Naive thymus-derived CD4-positive, alpha-beta T cell (primary cell): ENCODE results near the gene ADAMTS4. TPM values are rescaled to one million over a fixed set of nuclear protein-coding genes. Genes with fewer than 3 reads are reported as not detected.

ENCODE experiments used
- ATAC-seq: fragments of 150-1000 bp; cut with Tn5 transposase; 2 replicates; pipeline ENCODE4 v1.10.0; 2021; ENCODE audit warnings: mild to moderate bottlenecking, moderate library complexity
- CTCF ChIA-PET: fragments of 350-600 bp; sonication (Branson Sonifier 250); formaldehyde crosslinking; loops from one replicate; lab custom pipeline; 2021; ENCODE audit warnings: antibody characterized with exemption; lab: Charles Lee
- POLR2A ChIA-PET: fragments of 350-600 bp; sonication (Branson Sonifier 250); formaldehyde crosslinking; loops from one replicate; lab custom pipeline; 2021; ENCODE audit warnings: antibody characterized with exemption, inconsistent platforms; lab: Charles Lee
- DNase-seq, 9 donors: peaks; one replicate each; pipeline versions ENCODE4 v3.0.0 to v3.0.0-alpha.2; 2020 to 2022; ENCODE audit warnings: mixed read lengths in 1 of 9
- H3K27ac ChIP-seq: one replicate; pipeline ENCODE4 v1.7.0; 2013; ENCODE audit warnings: mild to moderate bottlenecking, low read depth, low read length, moderate library complexity
- H3K27me3 ChIP-seq, 2 donors: one replicate each; pipeline ENCODE4 v1.7.0; 2013; ENCODE audit warnings: low read length in 2 of 2, mild to moderate bottlenecking in 2 of 2, moderate library complexity in 2 of 2; ENCODE audit not compliant: control insufficient read depth in 2 of 2, insufficient read depth in 2 of 2
- H3K36me3 ChIP-seq, 3 experiments: 1 replicate in 2 of 3; 2 replicates in 1 of 3; pipeline ENCODE4 v1.7.0; 2013; ENCODE audit warnings: low read length in 3 of 3, mild to moderate bottlenecking in 3 of 3, moderate library complexity in 1 of 3; ENCODE audit not compliant: insufficient read depth in 3 of 3, control insufficient read depth in 2 of 3
- H3K4me1 ChIP-seq, 2 donors: one replicate each; pipeline ENCODE4 v1.7.0; 2013; ENCODE audit warnings: low read length in 2 of 2, mild to moderate bottlenecking in 2 of 2, moderate library complexity in 1 of 2; ENCODE audit not compliant: control insufficient read depth in 2 of 2, insufficient read depth in 2 of 2
- H3K4me3 ChIP-seq: 2 replicates; pipeline ENCODE4 v1.7.0; 2013; ENCODE audit warnings: mild to moderate bottlenecking, low read length
- H3K9me3 ChIP-seq, 3 experiments: 1 replicate in 2 of 3; 2 replicates in 1 of 3; pipeline ENCODE4 v1.7.0; 2013; ENCODE audit warnings: low read length in 3 of 3; ENCODE audit not compliant: control insufficient read depth in 2 of 3
- H3K27ac Mint-ChIP-seq, 9 donors: one replicate each; pipeline ENCODE4 v1.8.0; 2020 to 2022; ENCODE audit warnings: mixed read lengths in 9 of 9, mild to moderate bottlenecking in 8 of 9, moderate library complexity in 5 of 9, inconsistent platforms in 2 of 9
- H3K27me3 Mint-ChIP-seq, 5 donors: one replicate each; pipeline ENCODE4 v1.8.0; 2021 to 2022; ENCODE audit warnings: mixed read lengths in 5 of 5, mild to moderate bottlenecking in 1 of 5
- H3K36me3 Mint-ChIP-seq, 5 donors: one replicate each; pipeline ENCODE4 v1.8.0; 2020 to 2022; ENCODE audit warnings: mixed read lengths in 5 of 5, mild to moderate bottlenecking in 3 of 5, inconsistent platforms in 1 of 5
- H3K4me1 Mint-ChIP-seq, 7 donors: one replicate each; pipeline ENCODE4 v1.8.0; 2020 to 2022; ENCODE audit warnings: mixed read lengths in 7 of 7, mild to moderate bottlenecking in 3 of 7, inconsistent platforms in 1 of 7
- H3K4me3 Mint-ChIP-seq, 10 donors: one replicate each; pipeline ENCODE4 v1.8.0; 2020 to 2022; ENCODE audit warnings: mild to moderate bottlenecking in 10 of 10, mixed read lengths in 10 of 10, moderate library complexity in 6 of 10, inconsistent platforms in 2 of 10
- H3K9me3 Mint-ChIP-seq, 11 donors: one replicate each; pipeline ENCODE4 v1.8.0; 2020 to 2022; ENCODE audit warnings: mixed read lengths in 11 of 11, mild to moderate bottlenecking in 4 of 11, inconsistent platforms in 1 of 11, moderate library complexity in 1 of 11
- intact Hi-C, 2 donors: fragments of 100-400 bp; cut with micrococcal nuclease; formaldehyde crosslinking; loops; one replicate each; pipeline ENCODE4 v1.15.1; 2023
- polyA plus RNA-seq, 2 donors: library from polyadenylated mRNA; unstranded; fragments of 300-500 nt; fragmentation: Illumina TruSeq; gene quantifications; one replicate each; pipeline ENCODE4 v1.2.3, GENCODE V29; 2021
- total RNA-seq, 6 experiments: library from RNA in 5 of 6; stranded (reverse) in 5 of 6; gene quantifications; 1 replicate in 5 of 6; 2 replicates in 1 of 6; pipeline ENCODE4 v1.2.3 and lab custom pipeline; 2021 to 2026

ADAMTS4 gene
- total and polyA plus RNA-seq, 7 experiments from 2014 or later = 0.21 to 3.3 (median 1.1) TPM

- H3K36me3 ChIP-seq = peaks cover 0 to 61% (median 0%) of the 10 kb centered on the region in 3 experiments
- ChIA-PET POLR2A (interaction anchor here (0.5 to 2.6 kb wide), 9 partner anchors 8 to 109 kb away, joined by 3 to 9 read pairs (median 5); partner anchors contain the start of genes B4GALT3, NDUFS2 and UFC1), CTCF (interaction anchor here (1.0 to 1.6 kb wide), 3 partner anchors 20 to 220 kb away, joined by 3 to 4 read pairs (median 3); partner anchors contain the start of gene NDUFS2)
- H3K9me3 ChIP-seq = no peaks in the 10 kb centered on the region
- no peak for ATAC-seq
- H3K4me1 ChIP-seq = peaks cover 30 to 32% of the 10 kb centered on the region in 2 donors
- H3K27ac Mint-ChIP-seq = peak overlapping the region in 5 of 9 donors; percentile 24 to 82 (median 74)
- peaks cover 41 to 87% (median 71%) of the 10 kb centered on the region in 7 donors for H3K4me1 Mint-ChIP-seq
- peaks cover 5 to 23% (median 15%) of the 10 kb centered on the region in 5 donors for H3K36me3 Mint-ChIP-seq
- no peaks in the 10 kb centered on the region for H3K27me3 Mint-ChIP-seq
- no peak overlapping the region for H3K27ac ChIP-seq
- no peaks in the 10 kb centered on the region for H3K27me3 ChIP-seq
- no peak for DNase-seq
- intact Hi-C loops = no loop called here
- peak overlapping the region in 6 of 10 donors; percentile 20 to 94 (median 45) for H3K4me3 Mint-ChIP-seq
- H3K4me3 ChIP-seq = no peak overlapping the region
- H3K9me3 Mint-ChIP-seq = no peaks in the 10 kb centered on the region
These were observed 36.8 kb downstream of the ADAMTS4 start for GRCh38 chr1:161162052-161162451.

GRCh38 chr1:161161652-161162051 lies 37.2 kb downstream of the ADAMTS4 start:
- peaks cover 26 to 28% of the 10 kb centered on the region in 2 donors for H3K4me1 ChIP-seq
- CTCF ChIA-PET = interaction anchor here (0.6 to 1.6 kb wide), 3 partner anchors 21 to 220 kb away, joined by 3 to 4 read pairs (median 4); no protein-coding TSS in a partner anchor

GRCh38 chr1:161160671-161161145 lies 38.1 kb downstream of the ADAMTS4 start:
- Mint-ChIP-seq H3K27me3 (no peaks in the 10 kb centered on the region), H3K4me3 (peak overlapping the region; percentile 88 to 94 (median 92)), H3K9me3 (no peaks in the 10 kb centered on the region), H3K4me1 (peaks cover 33 to 78% (median 65%) of the 10 kb centered on the region in 7 donors), H3K36me3 (peaks cover 5 to 26% (median 18%) of the 10 kb centered on the region in 5 donors), H3K27ac (peak overlapping the region in 7 of 9 donors; percentile 32 to 91 (median 79))
- intact Hi-C loops = no loop called here
- no peaks in the 10 kb centered on the region for H3K9me3 ChIP-seq
- no peak for DNase-seq
- peaks cover 22 to 28% of the 10 kb centered on the region in 2 donors for H3K4me1 ChIP-seq
- no peaks in the 10 kb centered on the region for H3K27me3 ChIP-seq
- ChIA-PET POLR2A (interaction anchor here (1.0 to 2.6 kb wide), 3 partner anchors 16 to 41 kb away, joined by 3 to 9 read pairs (median 8); partner anchors contain the start of genes B4GALT3 and NDUFS2), CTCF (no interaction called here)
- H3K4me3 ChIP-seq = no peak overlapping the region
- peak overlapping the region; percentile 84 for H3K27ac ChIP-seq
- no peak for ATAC-seq
- H3K36me3 ChIP-seq = peaks cover 0 to 64% (median 0%) of the 10 kb centered on the region in 3 experiments

More at GRCh38 chr1:161161652-161162051, 37.2 kb downstream of the ADAMTS4 start:
- Mint-ChIP-seq H3K9me3 (no peaks in the 10 kb centered on the region), H3K36me3 (peaks cover 5 to 26% (median 17%) of the 10 kb centered on the region in 5 donors), H3K27ac (peak overlapping the region in 7 of 9 donors; percentile 24 to 89 (median 74)), H3K4me1 (peaks cover 37 to 83% (median 69%) of the 10 kb centered on the region in 7 donors), H3K4me3 (peak overlapping the region in 7 of 10 donors; percentile 20 to 94 (median 47)), H3K27me3 (no peaks in the 10 kb centered on the region)
- ATAC-seq = no peak
- Histone ChIP-seq H3K4me3 (no peak overlapping the region), H3K36me3 (peaks cover 0 to 64% (median 0%) of the 10 kb centered on the region in 3 experiments), H3K27ac (no peak overlapping the region), H3K9me3 (no peaks in the 10 kb centered on the region), H3K27me3 (no peaks in the 10 kb centered on the region)
- intact Hi-C loops = no loop called here
- no peak for DNase-seq
- POLR2A ChIA-PET = interaction anchor here (0.5 to 2.6 kb wide), 9 partner anchors 8 to 110 kb away, joined by 3 to 9 read pairs (median 5); partner anchors contain the start of genes B4GALT3, NDUFS2 and UFC1

- peaks cover 33 to 78% (median 66%) of the 10 kb centered on the region in 7 donors for H3K4me1 Mint-ChIP-seq
- no peak for DNase-seq
- H3K27ac ChIP-seq = peak overlapping the region; percentile 84
- H3K9me3 ChIP-seq = no peaks in the 10 kb centered on the region
- H3K27me3 ChIP-seq = no peaks in the 10 kb centered on the region
- H3K27ac Mint-ChIP-seq = peak overlapping the region; percentile 67 to 97 (median 91)
- H3K27me3 Mint-ChIP-seq = no peaks in the 10 kb centered on the region
- CTCF ChIA-PET = no interaction called here
- POLR2A ChIA-PET = interaction anchor here (1.0 kb wide), 1 partner anchor 42 kb away, joined by 3 read pairs; the partner anchor contains the start of gene NDUFS2
- H3K9me3 Mint-ChIP-seq = no peaks in the 10 kb centered on the region
- peaks cover 27 to 30% of the 10 kb centered on the region in 2 donors for H3K4me1 ChIP-seq
- H3K4me3 ChIP-seq = peak overlapping the region; percentile 68
- H3K4me3 Mint-ChIP-seq = peak overlapping the region; percentile 88 to 94 (median 92)
- peaks cover 0 to 64% (median 0%) of the 10 kb centered on the region in 3 experiments for H3K36me3 ChIP-seq
- peaks cover 13 to 26% (median 21%) of the 10 kb centered on the region in 5 donors for H3K36me3 Mint-ChIP-seq
- intact Hi-C loops = loop anchor here (1.0 to 5.0 kb wide), 7 partner anchors 17 to 323 kb away; partner anchors contain the start of genes DEDD (in 2 of the 2), NDUFS2 (in 2 of the 2) and B4GALT3 (in 1 of the 2)
- no peak for ATAC-seq
These were observed 39.0 kb downstream of the ADAMTS4 start for GRCh38 chr1:161159913-161160243.

GRCh38 chr1:161159087-161159912 lies 39.6 kb downstream of the ADAMTS4 start, which contains the start of gene USP21:
TSS of gene USP21 (plus strand) at chr1:161159500. CDS start at chr1:161160641, 1,141 bp downstream.
- H3K4me3 ChIP-seq = peak within 1 kb of the TSS; percentile 68
- Mint-ChIP-seq H3K27ac (peak within 1 kb of the TSS; percentile 89 to 97 (median 93)), H3K4me3 (peak within 1 kb of the TSS; percentile 88 to 94 (median 92)), H3K27me3 (no peaks in the 10 kb centered on the region), H3K36me3 (peaks cover 14 to 26% (median 21%) of the 10 kb centered on the region in 5 donors), H3K9me3 (no peaks in the 10 kb centered on the region), H3K4me1 (peaks cover 35 to 76% (median 67%) of the 10 kb centered on the region in 7 donors)
- CTCF ChIA-PET = interaction anchor here (1.4 kb wide), 1 partner anchor 27 kb away, joined by 3 read pairs; the partner anchor contains the start of gene DEDD
- ATAC-seq = peak; percentile 95
- intact Hi-C loops = loop anchor here (1.0 to 5.0 kb wide), 7 partner anchors 18 to 322 kb away; partner anchors contain the start of genes DEDD (in 2 of the 2), NDUFS2 (in 2 of the 2) and B4GALT3 (in 1 of the 2)
- POLR2A ChIA-PET = interaction anchor here (0.9 to 6.2 kb wide), 8 partner anchors 7 to 114 kb away, joined by 3 to 63 read pairs (median 6); partner anchors contain the start of genes PPOX and USF1
- H3K4me1 ChIP-seq = peaks cover 31 to 34% of the 10 kb centered on the region in 2 donors
- H3K9me3 ChIP-seq = no peaks in the 10 kb centered on the region
- H3K36me3 ChIP-seq = peaks cover 0 to 58% (median 0%) of the 10 kb centered on the region in 3 experiments
- no peaks in the 10 kb centered on the region for H3K27me3 ChIP-seq
- peak; percentile 86 to 93 (median 91) for DNase-seq
- H3K27ac ChIP-seq = peak within 1 kb of the TSS; percentile 84
